Type B pancreatic cell (in vitro differentiated cells): ENCODE results near the gene PRR12. TPM values are rescaled to one million over a fixed set of nuclear protein-coding genes. Genes with fewer than 3 reads are reported as not detected.

Source experiments
- DNase-seq: peaks from one replicate; pipeline ENCODE4 v3.0.0; 2021; ENCODE audit warnings: mixed read lengths; ENCODE audit not compliant: unreplicated experiment; ENCODE audit errors: extremely low spot score
- H3K27ac Mint-ChIP-seq: 2 replicates; pipeline ENCODE4 v1.8.0; 2021; ENCODE audit warnings: mild to moderate bottlenecking, mixed read lengths
- H3K27me3 Mint-ChIP-seq: 2 replicates; pipeline ENCODE4 v1.8.0; 2021; ENCODE audit warnings: mixed read lengths
- H3K36me3 Mint-ChIP-seq: 2 replicates; pipeline ENCODE4 v1.8.0; 2021; ENCODE audit warnings: mixed read lengths
- H3K4me1 Mint-ChIP-seq: one replicate; pipeline ENCODE4 v1.8.0; 2021; ENCODE audit warnings: mixed read lengths; ENCODE audit not compliant: unreplicated experiment
- H3K4me3 Mint-ChIP-seq: 2 replicates; pipeline ENCODE4 v1.8.0; 2021; ENCODE audit warnings: mild to moderate bottlenecking, mixed read lengths
- H3K9me3 Mint-ChIP-seq: 2 replicates; pipeline ENCODE4 v1.8.0; 2021; ENCODE audit warnings: mixed read lengths
- total RNA-seq: library from RNA; stranded (reverse); gene quantifications from 2 replicates; pipeline ENCODE4 v1.2.1, GENCODE V29; 2021; ENCODE audit warnings: low replicate concordance
- TF ChIP-seq, protein P1 (sequence below): fragments of 200-600 bp; sonication (generic); conservative IDR thresholded peaks from 2 replicates; pipeline ENCODE4 v1.5.0; 2021; ENCODE audit warnings: antibody characterized with exemption, mild to moderate bottlenecking

PRR12 gene
- total RNA-seq, 1 donor from 2014 or later: 40.0 TPM

DNA sequence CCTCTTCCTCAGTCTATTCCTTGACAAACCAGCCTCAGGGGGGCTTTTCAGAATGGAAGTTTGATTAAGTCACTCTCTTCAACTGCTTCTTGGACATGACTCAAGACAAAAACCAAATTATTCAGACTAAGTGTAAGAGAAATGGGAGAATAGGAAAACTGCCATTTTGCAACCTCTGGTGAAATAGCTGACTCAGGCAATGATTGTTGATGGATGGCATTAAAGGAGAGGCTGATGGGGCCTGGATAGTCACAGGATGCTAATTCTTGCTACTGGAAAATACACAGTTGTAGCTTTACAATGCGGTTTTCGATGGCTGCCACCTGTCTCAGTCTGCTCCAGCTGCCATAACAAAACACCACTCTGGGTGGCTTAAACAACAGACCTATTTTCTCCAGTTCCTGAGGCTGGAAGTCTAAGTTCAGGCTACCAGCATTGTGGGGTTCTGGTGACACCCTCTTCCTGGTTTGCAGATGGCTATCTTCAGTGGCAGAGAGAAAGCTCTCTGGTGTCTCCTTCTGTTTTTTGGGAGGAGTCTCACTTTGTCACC, 16.7 kb upstream of the PRR12 start:
- peaks cover 7% of the 10 kb centered on the region for H3K36me3 Mint-ChIP-seq
- no peaks in the 10 kb centered on the region for H3K9me3 Mint-ChIP-seq
- TF ChIP-seq, protein P1, sequence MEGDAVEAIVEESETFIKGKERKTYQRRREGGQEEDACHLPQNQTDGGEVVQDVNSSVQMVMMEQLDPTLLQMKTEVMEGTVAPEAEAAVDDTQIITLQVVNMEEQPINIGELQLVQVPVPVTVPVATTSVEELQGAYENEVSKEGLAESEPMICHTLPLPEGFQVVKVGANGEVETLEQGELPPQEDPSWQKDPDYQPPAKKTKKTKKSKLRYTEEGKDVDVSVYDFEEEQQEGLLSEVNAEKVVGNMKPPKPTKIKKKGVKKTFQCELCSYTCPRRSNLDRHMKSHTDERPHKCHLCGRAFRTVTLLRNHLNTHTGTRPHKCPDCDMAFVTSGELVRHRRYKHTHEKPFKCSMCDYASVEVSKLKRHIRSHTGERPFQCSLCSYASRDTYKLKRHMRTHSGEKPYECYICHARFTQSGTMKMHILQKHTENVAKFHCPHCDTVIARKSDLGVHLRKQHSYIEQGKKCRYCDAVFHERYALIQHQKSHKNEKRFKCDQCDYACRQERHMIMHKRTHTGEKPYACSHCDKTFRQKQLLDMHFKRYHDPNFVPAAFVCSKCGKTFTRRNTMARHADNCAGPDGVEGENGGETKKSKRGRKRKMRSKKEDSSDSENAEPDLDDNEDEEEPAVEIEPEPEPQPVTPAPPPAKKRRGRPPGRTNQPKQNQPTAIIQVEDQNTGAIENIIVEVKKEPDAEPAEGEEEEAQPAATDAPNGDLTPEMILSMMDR: no peak
- no peak overlapping the region for H3K27ac Mint-ChIP-seq
- H3K4me1 Mint-ChIP-seq: peaks cover 20% of the 10 kb centered on the region
- no peak overlapping the region for H3K4me3 Mint-ChIP-seq
- no peaks in the 10 kb centered on the region for H3K27me3 Mint-ChIP-seq
- DNase-seq: no peak

DNA sequence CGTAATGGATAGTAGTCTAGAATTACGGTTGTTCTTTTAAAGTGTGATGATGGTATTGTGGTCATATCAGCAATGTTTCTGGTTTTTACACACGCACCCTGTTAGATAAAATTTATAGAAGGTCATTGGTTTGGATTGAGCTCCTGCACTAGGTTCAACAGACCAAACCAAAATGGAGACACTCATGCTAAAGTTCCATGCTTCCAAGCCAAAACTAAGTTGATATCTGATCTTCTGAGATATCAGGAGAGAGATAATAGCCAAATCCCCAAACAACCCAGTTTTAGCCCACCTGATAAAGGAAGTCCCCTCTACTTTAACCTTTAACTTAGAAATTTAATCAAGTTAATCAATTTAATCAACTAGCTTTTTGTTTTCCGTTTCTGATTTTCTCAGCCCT, 11.8 kb upstream of the PRR12 start:
- peak overlapping the region; percentile 96 for H3K4me3 Mint-ChIP-seq
- peaks cover under 1% of the 10 kb centered on the region for H3K36me3 Mint-ChIP-seq
- TF ChIP-seq, protein P1: no peak
- no peaks in the 10 kb centered on the region for H3K9me3 Mint-ChIP-seq
- no peak overlapping the region for H3K27ac Mint-ChIP-seq
- H3K27me3 Mint-ChIP-seq: no peaks in the 10 kb centered on the region
- DNase-seq: no peak
- peaks cover 23% of the 10 kb centered on the region for H3K4me1 Mint-ChIP-seq

DNA sequence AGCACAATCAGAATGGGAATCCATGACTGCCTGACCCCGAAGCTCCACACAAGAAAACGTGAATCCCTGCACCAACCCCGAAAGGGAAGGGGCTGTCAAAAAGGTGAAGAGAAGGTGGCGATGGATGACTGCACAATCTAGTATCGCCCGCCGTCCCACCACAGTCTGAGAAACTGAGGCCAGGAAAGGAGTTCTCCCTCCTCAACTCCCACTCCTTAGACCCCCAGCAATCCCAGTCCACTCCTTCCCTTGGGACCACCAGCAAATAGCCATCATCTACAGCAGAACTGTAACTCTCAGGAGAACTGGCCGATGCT, 11.1 kb upstream of the PRR12 start:
- no peak for DNase-seq
- no peaks in the 10 kb centered on the region for H3K9me3 Mint-ChIP-seq

DNA sequence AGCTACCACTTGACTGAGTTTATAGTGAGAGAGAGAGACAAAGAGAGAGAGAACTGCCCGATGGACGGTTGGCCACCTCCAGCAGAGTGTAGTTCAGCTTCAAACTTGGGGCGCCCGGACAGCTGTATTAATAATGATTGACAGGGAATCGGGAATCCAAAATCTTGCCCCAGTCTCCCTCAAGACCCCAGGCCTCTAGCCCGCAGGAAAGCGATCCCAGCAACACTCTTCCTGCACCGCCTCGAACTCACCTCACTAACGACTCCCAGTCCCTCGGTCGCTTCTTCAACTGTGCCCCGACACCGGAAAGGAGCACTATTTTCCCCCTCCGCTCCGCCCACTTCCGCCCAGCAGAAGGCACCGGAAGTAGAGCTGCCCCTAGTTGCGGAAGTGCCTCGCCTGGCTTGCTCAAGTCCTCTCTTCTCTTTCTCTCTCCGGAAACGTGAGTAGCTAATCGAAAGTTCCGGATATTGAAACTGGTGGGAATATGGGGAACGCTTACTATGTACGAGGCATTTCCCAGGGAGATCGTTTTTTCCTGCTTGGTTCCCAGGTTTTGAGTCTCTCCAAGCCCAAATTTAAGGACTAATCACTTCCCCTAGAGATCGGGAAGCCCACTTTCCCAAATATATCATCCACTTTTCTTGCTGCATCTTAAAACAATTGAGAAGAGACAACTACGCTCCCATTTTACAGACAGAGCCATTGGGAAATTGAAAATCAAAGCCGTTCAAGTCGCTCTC, 10.5 kb upstream of the PRR12 start, which contains the start of gene NOSIP:
Gene NOSIP (minus strand): TSS at position 293 of the 743 bp plus-strand sequence. CDS start 19,865 bp downstream, outside the sequence.
- TF ChIP-seq, protein P1: no peak
- DNase-seq: peak; percentile 94
- Mint-ChIP-seq H3K36me3 (no peaks in the 10 kb centered on the region), H3K4me1 (peaks cover 23% of the 10 kb centered on the region), H3K27me3 (no peaks in the 10 kb centered on the region), H3K9me3 (no peaks in the 10 kb centered on the region), H3K27ac (peak within 1 kb of the TSS; percentile 85), H3K4me3 (peak within 1 kb of the TSS; percentile 96)

More for the DNA sequence above, 11.1 kb upstream of the PRR12 start:
- Mint-ChIP-seq H3K4me3 (peak overlapping the region; percentile 96), H3K4me1 (peaks cover 23% of the 10 kb centered on the region), H3K27ac (peak overlapping the region; percentile 85), H3K36me3 (no peaks in the 10 kb centered on the region), H3K27me3 (no peaks in the 10 kb centered on the region)
- TF ChIP-seq, protein P1: no peak

DNA sequence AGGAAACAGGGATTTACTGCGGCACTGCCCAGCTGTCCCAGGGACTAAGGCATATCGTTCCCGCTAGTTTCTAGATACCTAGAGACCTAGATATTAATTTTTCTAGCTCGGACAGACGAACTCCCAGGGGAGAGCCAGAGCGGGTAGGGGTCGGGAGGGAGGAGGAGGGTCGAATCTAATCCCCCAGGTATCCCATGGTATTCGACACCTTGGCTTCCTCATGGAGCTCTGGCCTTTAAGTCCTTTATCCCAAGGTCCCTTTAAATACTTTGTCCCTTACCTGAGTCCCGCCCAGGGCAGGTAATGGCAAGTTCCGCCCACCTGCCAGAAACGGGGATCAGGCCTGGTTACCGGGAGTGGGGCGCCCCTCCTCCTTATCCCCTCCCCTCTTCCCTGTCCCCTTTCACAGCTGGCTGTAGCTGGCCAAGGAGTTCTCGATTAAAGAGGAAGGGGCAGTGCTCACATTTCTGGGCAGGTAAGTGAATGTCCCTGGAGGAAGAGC, 9.9 kb upstream of the PRR12 start, which contains the start of gene PRRG2:
Gene PRRG2 (plus strand): TSS at position 310 of the 502 bp plus-strand sequence. CDS start 1,904 bp downstream, outside the sequence.
- H3K4me1 Mint-ChIP-seq: peaks cover 23% of the 10 kb centered on the region
- no peaks in the 10 kb centered on the region for H3K9me3 Mint-ChIP-seq
- TF ChIP-seq, protein P1: no peak
- H3K4me3 Mint-ChIP-seq: peak within 1 kb of the TSS; percentile 96
- no peak for DNase-seq
- H3K27ac Mint-ChIP-seq: peak within 1 kb of the TSS; percentile 85
- no peaks in the 10 kb centered on the region for H3K27me3 Mint-ChIP-seq
- no peaks in the 10 kb centered on the region for H3K36me3 Mint-ChIP-seq
